Astrocyte (in vitro differentiated cells and primary cell): ENCODE results near the gene PPM1A.

Experiments used
- EZH2 ChIP-seq: IDR thresholded peaks from 2 replicates; pipeline ENCODE4 v1.6.1; 2012; ENCODE audit warnings: mild to moderate bottlenecking, low read length, inconsistent platforms; ENCODE audit not compliant: insufficient read depth
- TF ChIP-seq, protein P1 (sequence below): IDR thresholded peaks from 2 replicates; pipeline ENCODE4 v1.5.1; 2011; ENCODE audit warnings: low read depth, mild to moderate bottlenecking, inconsistent platforms, low read length, moderate library complexity; ENCODE audit not compliant: insufficient read depth

DNA sequence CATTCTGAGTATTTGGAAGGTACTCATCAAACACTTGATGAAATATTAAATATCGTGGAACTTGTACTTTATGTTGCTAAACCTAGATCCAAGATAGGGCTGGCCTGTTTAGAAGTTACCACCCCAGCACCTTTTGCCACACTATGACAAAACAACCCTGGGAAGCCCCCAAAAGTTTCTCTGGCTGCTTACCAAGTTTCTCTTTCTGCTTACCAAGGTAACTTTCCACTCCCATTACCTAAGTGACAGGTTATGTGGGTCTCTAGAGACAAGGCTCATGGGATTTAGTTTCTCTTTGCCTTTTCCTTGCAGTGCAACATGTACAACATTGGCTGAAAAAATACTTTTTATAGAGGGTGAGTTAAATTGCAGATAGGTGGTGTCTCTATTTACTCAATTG is 28.9 kb upstream of the PPM1A start:
- TF ChIP-seq, protein P1, sequence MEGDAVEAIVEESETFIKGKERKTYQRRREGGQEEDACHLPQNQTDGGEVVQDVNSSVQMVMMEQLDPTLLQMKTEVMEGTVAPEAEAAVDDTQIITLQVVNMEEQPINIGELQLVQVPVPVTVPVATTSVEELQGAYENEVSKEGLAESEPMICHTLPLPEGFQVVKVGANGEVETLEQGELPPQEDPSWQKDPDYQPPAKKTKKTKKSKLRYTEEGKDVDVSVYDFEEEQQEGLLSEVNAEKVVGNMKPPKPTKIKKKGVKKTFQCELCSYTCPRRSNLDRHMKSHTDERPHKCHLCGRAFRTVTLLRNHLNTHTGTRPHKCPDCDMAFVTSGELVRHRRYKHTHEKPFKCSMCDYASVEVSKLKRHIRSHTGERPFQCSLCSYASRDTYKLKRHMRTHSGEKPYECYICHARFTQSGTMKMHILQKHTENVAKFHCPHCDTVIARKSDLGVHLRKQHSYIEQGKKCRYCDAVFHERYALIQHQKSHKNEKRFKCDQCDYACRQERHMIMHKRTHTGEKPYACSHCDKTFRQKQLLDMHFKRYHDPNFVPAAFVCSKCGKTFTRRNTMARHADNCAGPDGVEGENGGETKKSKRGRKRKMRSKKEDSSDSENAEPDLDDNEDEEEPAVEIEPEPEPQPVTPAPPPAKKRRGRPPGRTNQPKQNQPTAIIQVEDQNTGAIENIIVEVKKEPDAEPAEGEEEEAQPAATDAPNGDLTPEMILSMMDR: no peak
- no peak for TF ChIP-seq EZH2
